Measurements from ENCODE around the gene CHRM2.

DNA sequence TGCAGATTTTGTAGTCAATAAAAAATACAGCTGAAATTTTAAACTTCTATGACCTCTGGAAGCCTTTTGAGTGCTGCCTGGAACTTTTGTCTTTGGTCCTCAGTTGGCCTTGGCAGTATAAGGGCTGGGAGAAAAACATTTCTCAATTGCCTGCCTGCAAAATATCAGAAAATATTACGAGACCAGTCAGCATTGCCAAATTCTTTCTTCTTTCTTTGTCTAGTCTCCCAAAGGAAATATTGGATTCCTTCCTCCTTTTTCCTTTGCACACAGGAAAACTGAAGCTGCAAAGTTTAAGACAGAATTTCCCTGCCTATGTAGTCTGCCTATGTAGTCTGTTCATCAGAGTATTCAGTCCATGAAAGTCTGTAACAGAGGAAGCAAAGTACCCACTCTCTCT lies 95.9 kb downstream of the CHRM2 start:
- TF ChIP-seq, protein P1, sequence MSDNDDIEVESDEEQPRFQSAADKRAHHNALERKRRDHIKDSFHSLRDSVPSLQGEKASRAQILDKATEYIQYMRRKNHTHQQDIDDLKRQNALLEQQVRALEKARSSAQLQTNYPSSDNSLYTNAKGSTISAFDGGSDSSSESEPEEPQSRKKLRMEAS (IDR thresholded peaks at IDR 0.05; ENCODE audit: low read depth) = no peak
- TF ChIP-seq FOXM1 (IDR thresholded peaks at IDR 0.05; ENCODE audit: low read depth) (no peak), TEAD4 (IDR thresholded peaks at IDR 0.05; ENCODE audit: borderline replicate concordance, insufficient read depth) (no peak), JUND (IDR thresholded peaks at IDR 0.05) (no peak), REST (IDR thresholded peaks at IDR 0.05; ENCODE audit: low read depth, low read length) (no peak), EP300 (IDR thresholded peaks at IDR 0.05; ENCODE audit: borderline replicate concordance in 1 of 2, low read depth in 1 of 2, low read length in 1 of 2) (no peak), CTCF (IDR thresholded peaks at IDR 0.05) (no peak), SIN3A (IDR thresholded peaks at IDR 0.05; ENCODE audit: borderline replicate concordance, low read depth, low read length) (no peak), GABPA (IDR thresholded peaks at IDR 0.05; ENCODE audit: low read depth) (no peak), YY1 (IDR thresholded peaks at IDR 0.05; ENCODE audit: low read depth) (no peak), SMC3 (IDR thresholded peaks at IDR 0.05; ENCODE audit: low read depth, low read length) (no peak), EZH2phosphoT487 (IDR thresholded peaks at IDR 0.05; ENCODE audit: borderline replicate concordance, low read depth) (no peak), CHD2 (IDR thresholded peaks at IDR 0.05; ENCODE audit: low read length, partially characterized antibody) (no peak)
- TF ChIP-seq, protein P2, sequence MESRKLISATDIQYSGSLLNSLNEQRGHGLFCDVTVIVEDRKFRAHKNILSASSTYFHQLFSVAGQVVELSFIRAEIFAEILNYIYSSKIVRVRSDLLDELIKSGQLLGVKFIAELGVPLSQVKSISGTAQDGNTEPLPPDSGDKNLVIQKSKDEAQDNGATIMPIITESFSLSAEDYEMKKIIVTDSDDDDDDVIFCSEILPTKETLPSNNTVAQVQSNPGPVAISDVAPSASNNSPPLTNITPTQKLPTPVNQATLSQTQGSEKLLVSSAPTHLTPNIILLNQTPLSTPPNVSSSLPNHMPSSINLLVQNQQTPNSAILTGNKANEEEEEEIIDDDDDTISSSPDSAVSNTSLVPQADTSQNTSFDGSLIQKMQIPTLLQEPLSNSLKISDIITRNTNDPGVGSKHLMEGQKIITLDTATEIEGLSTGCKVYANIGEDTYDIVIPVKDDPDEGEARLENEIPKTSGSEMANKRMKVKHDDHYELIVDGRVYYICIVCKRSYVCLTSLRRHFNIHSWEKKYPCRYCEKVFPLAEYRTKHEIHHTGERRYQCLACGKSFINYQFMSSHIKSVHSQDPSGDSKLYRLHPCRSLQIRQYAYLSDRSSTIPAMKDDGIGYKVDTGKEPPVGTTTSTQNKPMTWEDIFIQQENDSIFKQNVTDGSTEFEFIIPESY (IDR thresholded peaks at IDR 0.05; ENCODE audit: borderline replicate concordance, low read depth) = no peak
